Neural crest cell (in vitro differentiated cells): Measurements from ENCODE around the gene KCNIP4. TPM values are rescaled to one million over a fixed set of nuclear protein-coding genes. Genes with fewer than 3 reads are reported as not detected.
A peak's percentile ranks its signal among the peaks of the same experiment; 100 is the strongest.

Experiments used
- DNase-seq: peaks from one replicate; pipeline ENCODE4 v3.0.0; 2021; ENCODE audit warnings: low read depth, mixed read lengths, low spot score
- H3K27ac Mint-ChIP-seq: one replicate; pipeline ENCODE4 v1.8.0; 2021; ENCODE audit warnings: mild to moderate bottlenecking, mixed read lengths; ENCODE audit not compliant: unreplicated experiment
- H3K27me3 Mint-ChIP-seq: 2 replicates; pipeline ENCODE4 v1.8.0; 2021; ENCODE audit warnings: low read depth, mild to moderate bottlenecking, mixed read lengths
- H3K36me3 Mint-ChIP-seq: 2 replicates; pipeline ENCODE4 v1.8.0; 2021; ENCODE audit warnings: low read depth, mild to moderate bottlenecking, mixed read lengths
- H3K4me1 Mint-ChIP-seq: 2 replicates; pipeline ENCODE4 v1.8.0; 2021; ENCODE audit warnings: mixed read lengths
- H3K4me3 Mint-ChIP-seq: one replicate; pipeline ENCODE4 v1.8.0; 2021; ENCODE audit warnings: mild to moderate bottlenecking, mixed read lengths
- H3K9me3 Mint-ChIP-seq: 2 replicates; pipeline ENCODE4 v1.8.0; 2021; ENCODE audit warnings: mixed read lengths
- total RNA-seq: library from RNA; stranded (reverse); gene quantifications from 2 replicates; pipeline ENCODE4 v1.2.1, GENCODE V29; 2021
- TF ChIP-seq, protein P1 (sequence below): fragments of 200-600 bp; sonication (generic); conservative IDR thresholded peaks from 2 replicates; pipeline ENCODE4 v1.5.0; 2021; ENCODE audit warnings: antibody characterized with exemption, mild to moderate bottlenecking

Gene KCNIP4
- total RNA-seq, 1 donor from 2014 or later: 0.33 TPM

DNA sequence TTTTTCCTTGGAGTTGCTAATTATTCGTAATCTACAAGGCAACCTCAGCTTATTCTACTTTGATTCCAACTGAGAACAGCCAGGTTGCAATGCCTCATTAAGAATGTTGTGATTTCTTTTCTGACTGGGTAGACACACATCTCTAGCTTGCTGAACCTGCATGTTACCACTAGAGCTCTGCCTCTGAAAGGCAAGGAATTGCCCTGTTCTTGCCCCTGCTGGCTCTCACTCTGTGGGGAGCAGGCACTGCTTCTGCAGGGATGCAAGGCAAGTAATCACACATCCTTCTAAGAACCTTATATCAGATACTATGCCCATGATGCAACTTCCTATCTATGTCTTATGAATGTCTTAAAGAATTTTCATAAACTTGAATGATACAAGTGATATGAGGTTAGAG, 745.2 kb downstream of the KCNIP4 start:
- H3K36me3 Mint-ChIP-seq: no peaks in the 10 kb centered on the region
- H3K27me3 Mint-ChIP-seq: no peaks in the 10 kb centered on the region
- no peak overlapping the region for H3K27ac Mint-ChIP-seq
- TF ChIP-seq, protein P1, sequence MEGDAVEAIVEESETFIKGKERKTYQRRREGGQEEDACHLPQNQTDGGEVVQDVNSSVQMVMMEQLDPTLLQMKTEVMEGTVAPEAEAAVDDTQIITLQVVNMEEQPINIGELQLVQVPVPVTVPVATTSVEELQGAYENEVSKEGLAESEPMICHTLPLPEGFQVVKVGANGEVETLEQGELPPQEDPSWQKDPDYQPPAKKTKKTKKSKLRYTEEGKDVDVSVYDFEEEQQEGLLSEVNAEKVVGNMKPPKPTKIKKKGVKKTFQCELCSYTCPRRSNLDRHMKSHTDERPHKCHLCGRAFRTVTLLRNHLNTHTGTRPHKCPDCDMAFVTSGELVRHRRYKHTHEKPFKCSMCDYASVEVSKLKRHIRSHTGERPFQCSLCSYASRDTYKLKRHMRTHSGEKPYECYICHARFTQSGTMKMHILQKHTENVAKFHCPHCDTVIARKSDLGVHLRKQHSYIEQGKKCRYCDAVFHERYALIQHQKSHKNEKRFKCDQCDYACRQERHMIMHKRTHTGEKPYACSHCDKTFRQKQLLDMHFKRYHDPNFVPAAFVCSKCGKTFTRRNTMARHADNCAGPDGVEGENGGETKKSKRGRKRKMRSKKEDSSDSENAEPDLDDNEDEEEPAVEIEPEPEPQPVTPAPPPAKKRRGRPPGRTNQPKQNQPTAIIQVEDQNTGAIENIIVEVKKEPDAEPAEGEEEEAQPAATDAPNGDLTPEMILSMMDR: no peak
- DNase-seq: no peak
- H3K4me3 Mint-ChIP-seq: no peak overlapping the region
- peaks cover 2% of the 10 kb centered on the region for H3K9me3 Mint-ChIP-seq
- H3K4me1 Mint-ChIP-seq: no peaks in the 10 kb centered on the region

DNA sequence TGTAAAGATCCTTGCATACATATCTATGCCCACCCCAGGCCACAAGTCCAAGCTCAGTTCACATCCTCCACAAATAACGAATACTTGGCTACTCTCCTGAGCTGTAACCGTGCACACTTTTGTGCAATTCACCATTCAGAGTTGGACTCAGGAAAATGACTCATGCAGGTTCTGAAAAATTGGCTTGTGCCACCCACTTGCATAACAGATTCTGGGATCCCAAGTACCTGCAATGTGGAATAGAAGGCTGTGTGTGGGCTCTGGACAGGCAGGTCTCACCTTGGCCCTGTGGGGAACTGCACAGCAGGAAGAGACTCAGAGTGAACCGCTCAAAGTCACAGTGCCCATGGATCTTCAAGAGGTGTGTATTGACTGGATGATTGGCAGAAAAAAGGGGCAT, 745.6 kb downstream of the KCNIP4 start:
- Mint-ChIP-seq H3K9me3 (peaks cover 2% of the 10 kb centered on the region), H3K27ac (no peak overlapping the region), H3K4me3 (no peak overlapping the region), H3K36me3 (no peaks in the 10 kb centered on the region), H3K4me1 (no peaks in the 10 kb centered on the region), H3K27me3 (no peaks in the 10 kb centered on the region)
- DNase-seq: no peak
- TF ChIP-seq, protein P1: no peak

DNA sequence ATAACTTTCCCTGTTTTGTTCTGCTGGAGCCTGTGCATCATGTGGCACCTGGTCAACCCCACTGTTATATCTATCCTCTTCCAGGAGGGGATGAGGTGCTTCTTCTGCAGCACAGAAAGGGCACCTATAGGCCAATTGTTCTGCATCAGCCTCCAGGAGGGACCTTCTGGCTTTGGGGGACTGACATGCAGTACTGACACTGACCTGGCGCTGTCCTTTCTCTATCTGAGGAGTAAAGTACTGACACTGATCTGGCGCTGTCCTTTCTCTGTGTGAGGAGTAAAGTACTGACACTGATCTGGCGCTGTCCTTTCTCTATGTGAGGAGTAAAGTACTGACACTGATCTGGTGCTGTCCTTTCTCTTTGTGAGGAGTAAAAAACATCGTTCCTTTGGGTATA, 749.9 kb downstream of the KCNIP4 start:
- TF ChIP-seq, protein P1: no peak
- no peak for DNase-seq
- Mint-ChIP-seq H3K27me3 (no peaks in the 10 kb centered on the region), H3K4me1 (no peaks in the 10 kb centered on the region), H3K4me3 (no peak overlapping the region), H3K27ac (no peak overlapping the region), H3K36me3 (no peaks in the 10 kb centered on the region), H3K9me3 (peaks cover 6% of the 10 kb centered on the region)

DNA sequence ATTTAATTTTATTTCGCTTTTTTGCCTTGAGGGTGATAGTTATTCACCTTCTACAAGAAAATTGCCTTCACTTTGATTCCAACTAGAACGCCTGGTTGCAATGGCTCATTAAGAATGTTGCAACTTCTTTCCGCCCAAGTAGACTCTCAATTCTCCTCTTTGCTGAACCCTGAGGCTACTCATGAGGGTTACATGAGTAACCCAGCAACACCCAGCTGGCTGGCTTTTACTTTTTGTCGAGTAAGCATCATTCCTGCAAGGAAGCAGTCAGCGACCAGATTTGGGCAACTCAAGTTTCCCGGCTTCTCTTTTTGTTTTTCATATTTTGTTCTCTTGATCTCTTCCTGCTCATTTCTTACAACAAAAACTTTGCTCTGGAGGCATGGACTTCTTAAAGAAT, 752.9 kb downstream of the KCNIP4 start:
- H3K27me3 Mint-ChIP-seq: no peaks in the 10 kb centered on the region
- TF ChIP-seq, protein P1: no peak
- no peak overlapping the region for H3K27ac Mint-ChIP-seq
- H3K9me3 Mint-ChIP-seq: peaks cover 6% of the 10 kb centered on the region
- no peak for DNase-seq
- no peak overlapping the region for H3K4me3 Mint-ChIP-seq
- no peaks in the 10 kb centered on the region for H3K36me3 Mint-ChIP-seq
- no peaks in the 10 kb centered on the region for H3K4me1 Mint-ChIP-seq

DNA sequence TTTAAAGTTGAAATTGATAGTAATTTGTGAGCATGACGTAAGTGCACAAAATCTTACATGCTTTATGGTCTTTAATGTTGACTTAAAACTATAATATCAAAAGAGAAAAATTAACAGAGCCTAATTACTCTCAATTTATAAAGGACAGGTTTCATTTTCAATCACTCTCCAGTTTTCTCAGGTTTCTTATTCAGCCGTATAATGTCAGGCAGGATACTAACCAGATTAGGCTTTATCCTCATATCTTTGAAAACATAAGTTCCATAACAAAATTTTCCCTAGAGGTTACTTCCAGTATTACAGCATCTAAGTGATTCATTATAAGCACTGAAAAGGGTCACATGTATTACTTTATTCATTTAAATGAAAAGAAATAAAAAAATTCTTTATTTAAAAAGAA, 756.2 kb downstream of the KCNIP4 start:
- TF ChIP-seq, protein P1: peak; percentile 40
- peaks cover 4% of the 10 kb centered on the region for H3K9me3 Mint-ChIP-seq
- H3K27me3 Mint-ChIP-seq: peaks cover 4% of the 10 kb centered on the region
- no peak for DNase-seq
- H3K27ac Mint-ChIP-seq: no peak overlapping the region
- no peaks in the 10 kb centered on the region for H3K36me3 Mint-ChIP-seq
- H3K4me3 Mint-ChIP-seq: no peak overlapping the region
- no peaks in the 10 kb centered on the region for H3K4me1 Mint-ChIP-seq

DNA sequence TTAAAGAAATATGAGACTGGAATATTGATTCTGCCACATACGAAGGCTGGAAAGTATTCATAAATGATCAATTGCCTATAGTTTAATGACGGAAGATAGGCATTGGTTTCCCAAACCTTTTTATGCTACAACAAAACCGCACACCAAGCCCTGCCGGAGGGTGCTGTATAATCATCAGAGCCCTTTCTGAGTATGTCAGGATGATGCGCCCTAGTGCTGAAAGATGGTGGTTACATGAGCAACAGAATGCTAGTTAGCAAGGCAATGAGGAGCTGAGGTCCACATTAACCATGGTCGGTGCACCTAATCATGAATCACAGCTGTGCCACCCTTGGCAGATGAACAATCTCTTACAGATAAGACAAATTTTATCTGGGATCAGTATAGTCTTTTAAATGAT, 757.3 kb downstream of the KCNIP4 start:
- no peak for DNase-seq
- TF ChIP-seq, protein P1: no peak
- H3K4me1 Mint-ChIP-seq: no peaks in the 10 kb centered on the region

More for the DNA sequence above, 757.3 kb downstream of the KCNIP4 start:
- peaks cover 8% of the 10 kb centered on the region for H3K27me3 Mint-ChIP-seq
- H3K36me3 Mint-ChIP-seq: no peaks in the 10 kb centered on the region
- no peak overlapping the region for H3K27ac Mint-ChIP-seq
- peaks cover 4% of the 10 kb centered on the region for H3K9me3 Mint-ChIP-seq
- H3K4me3 Mint-ChIP-seq: no peak overlapping the region
